Fibroblast of skin of right biceps (primary cell): ENCODE results near the gene CD300LG.
"Not testable (repeated sequence)": the region's sequence is repeated elsewhere in the genome, so short reads cannot be mapped to it uniquely, and the experiment has no call there.

Experiments
- DNase-seq: peaks from one replicate; pipeline ENCODE4 v3.0.0-alpha.2; 2013

Gene CD300LG

GRCh38 chr17:43881181-43881580 is 34.2 kb downstream of the CD300LG start:
- DNase-seq = no peak

- DNase-seq = no peak
Observed at GRCh38 chr17:43881758-43882505, 35.0 kb downstream of the CD300LG start.

GRCh38 chr17:43882761-43883415 is 35.9 kb downstream of the CD300LG start:
- no peak for DNase-seq

GRCh38 chr17:43888548-43888947 is 41.6 kb downstream of the CD300LG start:
- DNase-seq = no peak

GRCh38 chr17:43890240-43890639 is 43.3 kb downstream of the CD300LG start:
- DNase-seq = no peak

- peak; percentile 20 for DNase-seq
Observed at GRCh38 chr17:43891851-43892646, 45.1 kb downstream of the CD300LG start.

GRCh38 chr17:43892647-43892952 is 45.6 kb downstream of the CD300LG start:
- no peak for DNase-seq

- DNase-seq = not testable (repeated sequence)
Observed at GRCh38 chr17:43894494-43894893, 47.5 kb downstream of the CD300LG start.

GRCh38 chr17:43897831-43898230 is 50.9 kb downstream of the CD300LG start:
- no peak for DNase-seq

GRCh38 chr17:43898446-43898845 is 51.5 kb downstream of the CD300LG start:
- DNase-seq = no peak

- DNase-seq = peak; percentile 82
Observed at GRCh38 chr17:43900183-43900857, 53.3 kb downstream of the CD300LG start.

- no peak for DNase-seq
Observed at GRCh38 chr17:43900858-43901754, 54.1 kb downstream of the CD300LG start.

- no peak for DNase-seq
Observed at GRCh38 chr17:43901861-43902589, 55.0 kb downstream of the CD300LG start.

- no peak for DNase-seq
Observed at GRCh38 chr17:43905400-43905984, 58.5 kb downstream of the CD300LG start.

- DNase-seq = peak; percentile 74
Observed at GRCh38 chr17:43905985-43906852, 59.2 kb downstream of the CD300LG start.

- no peak for DNase-seq
Observed at GRCh38 chr17:43906951-43907424, 60.0 kb downstream of the CD300LG start.

- peak; percentile 75 for DNase-seq
Observed at GRCh38 chr17:43907425-43907981, 60.5 kb downstream of the CD300LG start, which contains the start of gene MPP2. Gene MPP2, minus strand, starts transcription at chr17:43907536. Its CDS starts 3,076 bp downstream, at chr17:43904460.

GRCh38 chr17:43907998-43908721 is 61.2 kb downstream of the CD300LG start:
- DNase-seq = peak; percentile 75
